Measurements from ENCODE around the gene CLIC5. TPM values are rescaled to one million over a fixed set of nuclear protein-coding genes. Genes with fewer than 3 reads are reported as not detected.

The CLIC5 gene
- total RNA-seq, 4 donors from 2014 or later: 18.2 to 128 (median 119) TPM

- TF ChIP-seq CTCF (IDR thresholded peaks at IDR 0.05) (peak in 4 of 6 experiments; percentile 49 to 89 (median 80)), POLR2A (IDR thresholded peaks at IDR 0.05) (no peak)
- Histone ChIP-seq H3K27ac (no peak overlapping the region), H3K4me1 (peaks cover 0 to 4% (median 1%) of the 10 kb centered on the region in 4 donors), H3K4me3 (no peak overlapping the region), H3K27me3 (no peaks in the 10 kb centered on the region), H3K36me3 (no peaks in the 10 kb centered on the region), H3K9me3 (no peaks in the 10 kb centered on the region)
- peak in 1 of 3 donors; percentile 55 for DNase-seq
Observed at GRCh38 chr6:46042355-46042999, 26.8 kb upstream of the CLIC5 start.

- no peak overlapping the region for H3K4me3 ChIP-seq
- no peaks in the 10 kb centered on the region for H3K27me3 ChIP-seq
- H3K36me3 ChIP-seq: no peaks in the 10 kb centered on the region
- no peak for TF ChIP-seq POLR2A (IDR thresholded peaks at IDR 0.05)
- no peak for TF ChIP-seq CTCF (IDR thresholded peaks at IDR 0.05)
- no peaks in the 10 kb centered on the region for H3K9me3 ChIP-seq
- no peak for DNase-seq
- H3K27ac ChIP-seq: no peak overlapping the region
- H3K4me1 ChIP-seq: no peaks in the 10 kb centered on the region
Observed at GRCh38 chr6:46040288-46040687, 24.6 kb upstream of the CLIC5 start.

- Histone ChIP-seq H3K9me3 (no peaks in the 10 kb centered on the region), H3K4me3 (no peak overlapping the region), H3K27me3 (no peaks in the 10 kb centered on the region), H3K36me3 (no peaks in the 10 kb centered on the region), H3K4me1 (no peaks in the 10 kb centered on the region), H3K27ac (no peak overlapping the region)
- no peak for TF ChIP-seq POLR2A (IDR thresholded peaks at IDR 0.05)
- TF ChIP-seq CTCF (IDR thresholded peaks at IDR 0.05): no peak
- no peak for DNase-seq
Observed at GRCh38 chr6:46039646-46040045, 24.0 kb upstream of the CLIC5 start.

- DNase-seq: no peak
- Histone ChIP-seq H3K27ac (no peak overlapping the region), H3K27me3 (no peaks in the 10 kb centered on the region), H3K36me3 (no peaks in the 10 kb centered on the region), H3K9me3 (no peaks in the 10 kb centered on the region), H3K4me3 (no peak overlapping the region), H3K4me1 (no peaks in the 10 kb centered on the region)
- TF ChIP-seq POLR2A (IDR thresholded peaks at IDR 0.05): no peak
- TF ChIP-seq CTCF (IDR thresholded peaks at IDR 0.05): no peak
Observed at GRCh38 chr6:46036911-46037310, 21.3 kb upstream of the CLIC5 start.

GRCh38 chr6:46035242-46035641 lies 19.6 kb upstream of the CLIC5 start:
- H3K4me1 ChIP-seq: no peaks in the 10 kb centered on the region
- H3K27ac ChIP-seq: no peak overlapping the region
- DNase-seq: no peak
- TF ChIP-seq POLR2A (IDR thresholded peaks at IDR 0.05) (no peak), CTCF (IDR thresholded peaks at IDR 0.05) (no peak)
- no peaks in the 10 kb centered on the region for H3K27me3 ChIP-seq
- H3K4me3 ChIP-seq: no peak overlapping the region
- H3K9me3 ChIP-seq: no peaks in the 10 kb centered on the region
- no peaks in the 10 kb centered on the region for H3K36me3 ChIP-seq
